ENCODE data around the gene SIK1.
"Not testable (repeated sequence)": the region's sequence is repeated elsewhere in the genome, so short reads cannot be mapped to it uniquely, and the experiment has no call there.

DNA sequence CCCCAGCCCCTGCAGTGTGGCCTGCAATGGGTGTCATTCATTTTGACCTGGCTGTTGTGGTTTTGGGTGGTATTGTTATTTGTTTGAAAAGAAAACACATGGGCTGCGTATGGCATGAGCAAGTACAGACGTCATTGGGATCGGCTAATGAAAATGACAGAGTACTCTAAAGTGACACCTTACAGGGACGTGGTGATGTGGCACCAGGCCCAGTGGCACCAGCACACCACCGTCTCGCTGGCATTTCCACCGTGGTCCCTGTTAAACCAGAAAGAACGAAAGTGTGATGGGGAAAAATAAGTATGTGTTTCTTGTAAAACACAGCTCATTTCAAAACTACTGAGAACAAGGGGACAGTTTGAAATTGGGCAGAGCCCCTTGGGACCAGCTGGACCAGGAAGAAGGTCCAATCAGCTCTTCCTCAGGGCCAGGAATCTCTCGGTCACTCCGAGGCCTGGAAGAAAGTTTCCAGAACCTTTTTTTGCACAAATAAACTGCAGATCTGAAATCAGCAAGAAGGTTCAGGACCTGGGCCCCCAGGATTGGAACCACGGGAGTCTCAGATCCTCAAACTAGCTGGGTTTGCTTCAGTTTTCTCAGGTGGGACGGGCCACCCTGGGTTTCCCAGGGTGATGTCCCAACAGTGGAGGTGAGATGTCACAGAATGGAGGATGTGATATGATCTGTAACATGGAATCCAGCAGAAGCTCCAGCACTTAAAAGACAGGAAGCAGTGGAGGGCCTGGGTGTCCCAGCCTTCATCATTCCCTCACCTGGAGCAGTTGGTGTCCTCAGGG, 6.6 kb upstream of the SIK1 start:
- TF ChIP-seq POLR2AphosphoS5 (IDR thresholded peaks at IDR 0.05; ENCODE audit: insufficient read depth in 1 of 2, low read depth in 1 of 2); POLR2A (IDR thresholded peaks at IDR 0.05): not testable (repeated sequence)
- TF ChIP-seq, protein P1, sequence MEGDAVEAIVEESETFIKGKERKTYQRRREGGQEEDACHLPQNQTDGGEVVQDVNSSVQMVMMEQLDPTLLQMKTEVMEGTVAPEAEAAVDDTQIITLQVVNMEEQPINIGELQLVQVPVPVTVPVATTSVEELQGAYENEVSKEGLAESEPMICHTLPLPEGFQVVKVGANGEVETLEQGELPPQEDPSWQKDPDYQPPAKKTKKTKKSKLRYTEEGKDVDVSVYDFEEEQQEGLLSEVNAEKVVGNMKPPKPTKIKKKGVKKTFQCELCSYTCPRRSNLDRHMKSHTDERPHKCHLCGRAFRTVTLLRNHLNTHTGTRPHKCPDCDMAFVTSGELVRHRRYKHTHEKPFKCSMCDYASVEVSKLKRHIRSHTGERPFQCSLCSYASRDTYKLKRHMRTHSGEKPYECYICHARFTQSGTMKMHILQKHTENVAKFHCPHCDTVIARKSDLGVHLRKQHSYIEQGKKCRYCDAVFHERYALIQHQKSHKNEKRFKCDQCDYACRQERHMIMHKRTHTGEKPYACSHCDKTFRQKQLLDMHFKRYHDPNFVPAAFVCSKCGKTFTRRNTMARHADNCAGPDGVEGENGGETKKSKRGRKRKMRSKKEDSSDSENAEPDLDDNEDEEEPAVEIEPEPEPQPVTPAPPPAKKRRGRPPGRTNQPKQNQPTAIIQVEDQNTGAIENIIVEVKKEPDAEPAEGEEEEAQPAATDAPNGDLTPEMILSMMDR (IDR thresholded peaks at IDR 0.05) = not testable (repeated sequence)
